Mesendoderm (in vitro differentiated cells): ENCODE measurements around the gene HAND1.
A peak's percentile ranks its signal among the peaks of the same experiment; 100 is the strongest.

Source experiments
- DNase-seq: peaks from one replicate; pipeline ENCODE4 v3.0.0; 2013
- H2AK5ac ChIP-seq: 2 replicates; pipeline ENCODE4 v1.6.1; 2013; ENCODE audit warnings: low read length, inconsistent platforms
- H2BK120ac ChIP-seq: 2 replicates; pipeline ENCODE4 v1.6.1; 2013; ENCODE audit warnings: low read depth, mild to moderate bottlenecking, low read length, moderate library complexity, mixed read lengths
- H2BK15ac ChIP-seq: replicated peaks from 2 replicates; pipeline ENCODE4 v1.6.1; 2013; ENCODE audit warnings: low read depth, mild to moderate bottlenecking, moderate library complexity
- H2BK5ac ChIP-seq: 2 replicates; pipeline ENCODE4 v1.6.1; 2013; ENCODE audit warnings: low read length, inconsistent platforms
- H3K18ac ChIP-seq: 2 replicates; pipeline ENCODE4 v1.6.1; 2013; ENCODE audit warnings: mild to moderate bottlenecking, low read length, mixed read lengths
- H3K23ac ChIP-seq: one replicate; pipeline ENCODE4 v1.6.1; 2013; ENCODE audit warnings: low read length
- H3K27ac ChIP-seq: 2 replicates; pipeline ENCODE4 v1.5.1; 2013; ENCODE audit warnings: low read depth, mild to moderate bottlenecking, inconsistent platforms, low read length, moderate library complexity
- H3K27me3 ChIP-seq: 2 replicates; pipeline ENCODE4 v1.6.1; 2013; ENCODE audit warnings: low read length, control low read depth, mild to moderate bottlenecking, inconsistent platforms; ENCODE audit not compliant: insufficient read depth, poor library complexity
- H3K36me3 ChIP-seq: 2 replicates; pipeline ENCODE4 v1.6.1; 2013; ENCODE audit warnings: low read length, inconsistent platforms; ENCODE audit not compliant: control insufficient read depth, insufficient read depth
- H3K4ac ChIP-seq: one replicate; pipeline ENCODE4 v1.6.1; 2013; ENCODE audit warnings: low read depth, mild to moderate bottlenecking, low read length, moderate library complexity
- H3K4me1 ChIP-seq: 2 replicates; pipeline ENCODE4 v1.6.1; 2013; ENCODE audit warnings: low read depth, low read length, inconsistent platforms; ENCODE audit not compliant: control insufficient read depth
- H3K4me2 ChIP-seq: 2 replicates; pipeline ENCODE4 v1.6.1; 2013; ENCODE audit warnings: low read length
- H3K4me3 ChIP-seq: 2 replicates; pipeline ENCODE4 v1.5.1; 2013; ENCODE audit warnings: mild to moderate bottlenecking, low read length
- H3K56ac ChIP-seq: one replicate; pipeline ENCODE4 v1.6.1; 2013; ENCODE audit warnings: low read length
- H3K79me1 ChIP-seq: 2 replicates; pipeline ENCODE4 v1.6.1; 2013; ENCODE audit warnings: low read length, inconsistent platforms
- H3K79me2 ChIP-seq: 2 replicates; pipeline ENCODE4 v1.6.1; 2013; ENCODE audit warnings: mild to moderate bottlenecking, low read length; ENCODE audit not compliant: control insufficient read depth, insufficient read depth
- H3K9ac ChIP-seq: 2 replicates; pipeline ENCODE4 v1.6.1; 2013; ENCODE audit warnings: low read length, inconsistent platforms
- H4K5ac ChIP-seq: one replicate; pipeline ENCODE4 v1.6.1; 2013; ENCODE audit warnings: low read length
- H4K8ac ChIP-seq: one replicate; pipeline ENCODE4 v1.6.1; 2013; ENCODE audit warnings: low read depth, mild to moderate bottlenecking, control low read depth, low read length, moderate library complexity
- WGBS: extraction: QIAGEN DNeasy Blood & Tissue Kit; methylation state at CpG from one replicate; pipeline ENCODE4 v1.1.7; 2013; ENCODE audit warnings: low lambda C conversion rate, missing lambda C conversion rate; ENCODE audit not compliant: insufficient coverage; ENCODE audit errors: extremely low coverage; 5-methylcytosine and 5-hydroxymethylcytosine counted together

The HAND1 gene

DNA sequence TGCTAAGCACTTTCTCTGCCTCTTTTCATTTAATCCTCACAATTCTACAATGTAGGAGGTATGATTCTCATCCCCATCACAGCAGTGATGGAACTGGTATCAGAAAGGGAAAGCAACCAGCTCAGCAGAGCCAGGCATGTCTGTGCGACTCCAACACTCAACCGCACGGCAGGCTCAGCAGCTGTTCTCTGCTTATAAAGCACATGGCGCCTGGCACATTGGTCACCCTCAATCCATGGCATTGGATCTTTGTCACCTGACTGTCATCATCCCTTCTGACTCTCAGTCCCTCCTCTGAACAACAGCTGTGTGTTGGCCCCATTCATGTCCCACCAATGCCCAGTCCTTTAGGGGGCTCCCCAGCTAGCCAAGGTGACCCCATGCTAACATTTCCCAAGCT is 45.1 kb upstream of the HAND1 start:
- Histone ChIP-seq H3K4ac (peak overlapping the region; percentile 41), H3K9ac (peak overlapping the region; percentile 13), H3K36me3 (no peaks in the 10 kb centered on the region), H2AK5ac (peak overlapping the region; percentile 75), H3K18ac (peak overlapping the region; percentile 30), H2BK15ac (peak overlapping the region; percentile 5), H3K23ac (no peak overlapping the region), H3K56ac (peak overlapping the region; percentile 83), H3K4me3 (no peak overlapping the region), H3K4me1 (peaks cover 27% of the 10 kb centered on the region), H3K79me1 (no peaks in the 10 kb centered on the region), H4K8ac (no peak overlapping the region), H4K5ac (no peak overlapping the region), H2BK5ac (peak overlapping the region; percentile 74), H3K27me3 (no peaks in the 10 kb centered on the region), H3K27ac (no peak overlapping the region), H2BK120ac (no peak overlapping the region), H3K79me2 (no peaks in the 10 kb centered on the region), H3K4me2 (no peak overlapping the region)
- DNase-seq, result no peak
- no CpG with 5 or more reads among the region's 4 CpGs for WGBS

DNA sequence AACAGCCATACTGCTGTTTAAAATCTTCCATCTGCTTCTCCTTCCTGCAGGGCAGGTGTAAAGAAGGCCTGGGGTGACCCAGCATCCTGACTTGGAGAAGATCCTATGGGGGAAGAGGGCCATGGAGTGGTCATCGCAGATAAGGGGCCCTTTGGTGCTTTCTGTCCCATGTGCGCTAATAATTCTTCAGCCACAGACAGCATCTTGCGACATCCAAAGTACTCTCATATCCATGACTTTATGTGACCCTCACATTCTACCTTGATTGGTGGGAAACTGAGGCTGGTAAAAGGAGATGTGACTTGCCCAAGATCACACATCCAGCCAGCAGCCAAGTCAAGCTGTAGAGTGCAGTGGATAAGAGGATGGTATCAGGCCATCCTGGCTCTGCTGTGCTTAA is 44.3 kb upstream of the HAND1 start:
- Histone ChIP-seq H3K9ac (peak overlapping the region; percentile 1), H4K8ac (no peak overlapping the region), H3K18ac (no peak overlapping the region), H3K27ac (no peak overlapping the region), H3K4me3 (no peak overlapping the region), H3K79me2 (no peaks in the 10 kb centered on the region), H3K4ac (peak overlapping the region; percentile 97), H3K4me1 (peaks cover 32% of the 10 kb centered on the region), H3K23ac (no peak overlapping the region), H2AK5ac (peak overlapping the region; percentile 84), H4K5ac (no peak overlapping the region), H3K4me2 (no peak overlapping the region), H2BK5ac (peak overlapping the region; percentile 85), H3K36me3 (no peaks in the 10 kb centered on the region), H2BK15ac (no peak overlapping the region), H3K56ac (peak overlapping the region; percentile 83), H2BK120ac (no peak overlapping the region), H3K27me3 (no peaks in the 10 kb centered on the region), H3K79me1 (no peaks in the 10 kb centered on the region)
- no CpG with 5 or more reads among the region's 3 CpGs for WGBS
- DNase-seq, result no peak

DNA sequence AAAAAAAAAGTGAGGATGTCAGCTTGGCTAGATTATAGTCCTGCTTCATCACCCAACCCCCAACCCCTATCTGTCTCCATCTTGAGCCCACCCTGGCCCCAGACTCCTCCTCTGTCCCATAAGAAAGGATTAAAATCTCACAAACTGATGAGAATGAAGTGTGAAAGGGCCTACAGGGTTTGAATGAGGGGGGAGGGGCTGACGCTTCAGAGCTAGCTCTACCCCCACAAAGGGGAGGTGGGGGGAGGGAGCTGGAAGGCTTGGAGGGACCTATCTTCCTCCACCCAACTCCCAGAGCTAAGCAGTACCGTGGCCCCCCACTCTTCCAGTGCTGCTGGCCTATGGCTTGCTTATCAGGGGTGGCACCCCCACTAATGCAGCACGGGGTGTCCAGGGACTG is 43.7 kb upstream of the HAND1 start:
- Histone ChIP-seq H3K56ac (peak overlapping the region; percentile 87), H2BK5ac (peak overlapping the region; percentile 85), H3K4me2 (no peak overlapping the region), H3K23ac (no peak overlapping the region), H3K9ac (peak overlapping the region; percentile 67), H4K8ac (no peak overlapping the region), H2BK15ac (no peak overlapping the region), H3K36me3 (no peaks in the 10 kb centered on the region), H2AK5ac (peak overlapping the region; percentile 84), H3K79me1 (no peaks in the 10 kb centered on the region), H3K18ac (no peak overlapping the region), H3K27me3 (no peaks in the 10 kb centered on the region), H3K79me2 (no peaks in the 10 kb centered on the region), H3K4me1 (peaks cover 32% of the 10 kb centered on the region), H2BK120ac (no peak overlapping the region), H3K4ac (peak overlapping the region; percentile 97), H3K27ac (no peak overlapping the region), H3K4me3 (no peak overlapping the region), H4K5ac (no peak overlapping the region)
- DNase-seq, result peak; percentile 91
- no CpG with 5 or more reads among the region's 3 CpGs for WGBS

DNA sequence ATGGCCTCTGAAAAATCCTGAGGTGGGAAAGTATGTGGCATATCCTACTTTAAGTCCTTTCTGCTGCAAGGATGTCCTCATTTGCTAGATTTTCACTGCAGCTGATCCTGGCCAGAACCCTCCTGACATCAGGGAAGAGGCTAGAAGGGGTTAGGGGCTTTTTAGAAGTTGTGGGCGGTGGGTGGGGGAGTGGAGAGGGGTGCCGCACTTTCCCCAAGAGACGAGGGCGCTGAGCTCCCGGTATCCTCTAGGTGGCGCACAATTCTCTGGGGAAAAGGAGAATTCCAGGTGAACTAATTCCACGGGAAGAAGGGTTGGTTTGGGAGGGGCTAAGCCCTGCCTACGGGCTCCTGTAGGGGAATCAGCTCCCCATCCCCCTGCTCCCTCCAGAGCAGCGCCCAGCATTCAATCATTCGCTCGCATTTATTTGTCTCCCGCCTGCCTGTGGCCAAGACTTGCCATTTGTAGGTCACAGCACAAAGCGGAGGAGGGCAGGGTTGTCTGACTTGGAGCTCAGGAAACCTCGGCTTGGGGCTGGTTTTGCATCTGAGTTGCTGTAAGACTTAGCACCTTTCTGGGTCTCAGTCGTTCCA is 42.9 kb upstream of the HAND1 start:
- Histone ChIP-seq H3K27ac (peak overlapping the region; percentile 87), H2BK120ac (peak overlapping the region; percentile 16), H3K23ac (peak overlapping the region; percentile 11), H3K4me2 (peak overlapping the region; percentile 47), H2BK15ac (no peak overlapping the region), H3K56ac (peak overlapping the region; percentile 87), H2AK5ac (no peak overlapping the region), H3K9ac (peak overlapping the region; percentile 67), H3K36me3 (no peaks in the 10 kb centered on the region), H3K79me2 (no peaks in the 10 kb centered on the region), H3K18ac (peak overlapping the region; percentile 90), H3K4me1 (peaks cover 28% of the 10 kb centered on the region), H2BK5ac (peak overlapping the region; percentile 94), H4K8ac (no peak overlapping the region), H4K5ac (peak overlapping the region; percentile 35), H3K79me1 (no peaks in the 10 kb centered on the region), H3K4me3 (no peak overlapping the region), H3K27me3 (no peaks in the 10 kb centered on the region), H3K4ac (peak overlapping the region; percentile 82)
- peak; percentile 98 for DNase-seq
- no CpG with 5 or more reads among the region's 15 CpGs for WGBS

DNA sequence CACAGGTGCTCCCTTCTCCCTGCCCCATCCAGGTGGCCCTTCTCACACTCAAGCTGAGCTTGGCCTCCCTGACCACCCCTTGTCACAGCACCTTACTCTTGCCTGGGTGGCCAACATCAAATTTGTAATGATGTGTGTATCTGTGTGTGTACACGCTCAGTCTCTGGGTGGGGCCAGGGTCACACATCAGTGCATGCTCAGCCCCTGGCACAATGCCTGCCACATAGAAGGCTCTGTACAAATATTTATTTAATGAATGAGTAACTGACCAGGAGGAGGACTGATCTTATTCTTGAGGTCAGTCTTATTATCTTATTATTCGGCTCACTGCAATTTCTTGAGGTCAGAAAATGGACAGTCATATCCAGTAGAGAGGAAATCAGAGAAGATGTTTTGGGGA is 41.3 kb upstream of the HAND1 start:
- Histone ChIP-seq H3K4ac (peak overlapping the region; percentile 6), H3K79me1 (no peaks in the 10 kb centered on the region), H3K36me3 (no peaks in the 10 kb centered on the region), H3K23ac (no peak overlapping the region), H2BK5ac (peak overlapping the region; percentile 67), H3K79me2 (no peaks in the 10 kb centered on the region), H2BK120ac (no peak overlapping the region), H3K18ac (no peak overlapping the region), H2BK15ac (no peak overlapping the region), H2AK5ac (peak overlapping the region; percentile 45), H3K4me3 (no peak overlapping the region), H3K27me3 (no peaks in the 10 kb centered on the region), H3K9ac (no peak overlapping the region), H4K5ac (no peak overlapping the region), H3K4me1 (peaks cover 28% of the 10 kb centered on the region), H3K4me2 (no peak overlapping the region), H4K8ac (no peak overlapping the region), H3K27ac (no peak overlapping the region), H3K56ac (peak overlapping the region; percentile 46)
- no peak for DNase-seq
- WGBS, result no CpG with 5 or more reads among the region's 2 CpGs

DNA sequence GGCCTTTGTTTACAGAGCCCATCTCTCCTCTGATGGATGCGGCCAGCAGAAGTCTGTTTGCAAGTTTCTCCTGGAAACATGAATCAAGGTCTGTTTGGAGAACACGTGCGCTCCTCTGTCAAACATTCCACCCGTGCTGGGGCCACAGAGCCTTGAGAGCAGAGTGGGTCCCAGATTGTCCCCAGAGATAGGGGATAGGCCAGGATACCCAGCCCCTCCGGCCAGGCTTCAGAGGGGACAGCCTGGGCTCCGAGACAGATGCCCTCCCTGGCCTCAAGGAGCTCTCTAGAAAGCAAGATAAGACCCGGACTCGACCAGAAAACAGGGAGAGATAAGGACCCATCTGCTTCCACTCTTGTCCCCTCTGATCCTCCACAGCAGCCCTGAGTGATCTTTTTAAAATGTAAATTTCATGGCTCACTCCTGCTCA is 40.4 kb upstream of the HAND1 start:
- no peaks in the 10 kb centered on the region for H3K79me1 ChIP-seq
- DNase-seq, result peak; percentile 82
- no peak overlapping the region for H3K4me3 ChIP-seq
- peaks cover 24% of the 10 kb centered on the region for H3K4me1 ChIP-seq
- no peak overlapping the region for H4K8ac ChIP-seq
- H3K9ac ChIP-seq, result no peak overlapping the region
- peak overlapping the region; percentile 77 for H3K56ac ChIP-seq
- H3K4ac ChIP-seq, result peak overlapping the region; percentile 76
- no peak overlapping the region for H2BK15ac ChIP-seq
- H3K18ac ChIP-seq, result peak overlapping the region; percentile 1
- H2BK120ac ChIP-seq, result peak overlapping the region; percentile 49
- H3K36me3 ChIP-seq, result no peaks in the 10 kb centered on the region
- H3K79me2 ChIP-seq, result no peaks in the 10 kb centered on the region
- no peak overlapping the region for H3K4me2 ChIP-seq
- H2AK5ac ChIP-seq, result no peak overlapping the region
- peak overlapping the region; percentile 94 for H2BK5ac ChIP-seq
- H4K5ac ChIP-seq, result no peak overlapping the region
- H3K27me3 ChIP-seq, result no peaks in the 10 kb centered on the region
- peak overlapping the region; percentile 36 for H3K27ac ChIP-seq
- WGBS, result no CpG with 5 or more reads among the region's 8 CpGs
- H3K23ac ChIP-seq, result no peak overlapping the region
